AG09309 (cell line): Measurements from ENCODE around the gene EXD2.
"Not testable (repeated sequence)": the region's sequence is repeated elsewhere in the genome, so short reads cannot be mapped to it uniquely, and the experiment has no call there.

ENCODE experiments used
- DNase-seq: peaks from one replicate; pipeline ENCODE4 v3.0.0-alpha.2; 2010; ENCODE audit warnings: low read depth
- H3K4me3 ChIP-seq: 2 replicates; pipeline ENCODE4 v1.5.1; 2011; ENCODE audit warnings: mild to moderate bottlenecking, low read depth, low read length, moderate library complexity; ENCODE audit not compliant: control insufficient read depth
- TF ChIP-seq, protein P1 (sequence below): IDR thresholded peaks from 2 replicates; pipeline ENCODE4 v1.5.1; 2011; ENCODE audit warnings: mild to moderate bottlenecking, low read depth, low read length, inconsistent platforms; ENCODE audit not compliant: insufficient read depth, control insufficient read depth; ENCODE audit errors: missing control alignments

Gene EXD2

DNA sequence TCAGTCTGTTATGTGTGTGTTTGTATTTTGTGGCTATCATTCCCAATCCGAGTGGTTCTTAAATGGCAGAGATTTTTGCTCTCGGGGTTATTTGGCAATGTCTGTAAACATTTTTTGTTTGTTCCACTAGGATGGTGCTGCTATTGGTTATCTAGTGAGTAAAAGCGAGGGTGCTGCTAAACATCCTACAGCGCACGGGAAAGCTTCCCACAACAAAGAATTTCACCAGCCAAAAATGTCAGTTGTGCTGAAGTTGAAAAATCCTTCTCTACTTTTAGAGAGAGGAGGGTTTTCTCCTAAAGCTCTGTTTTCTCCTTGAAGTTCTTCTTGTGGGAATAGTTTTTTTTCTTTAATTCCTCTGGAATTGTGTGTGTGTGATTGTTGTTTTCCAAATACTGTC, 2.4 kb downstream of the EXD2 start:
- TF ChIP-seq, protein P1, sequence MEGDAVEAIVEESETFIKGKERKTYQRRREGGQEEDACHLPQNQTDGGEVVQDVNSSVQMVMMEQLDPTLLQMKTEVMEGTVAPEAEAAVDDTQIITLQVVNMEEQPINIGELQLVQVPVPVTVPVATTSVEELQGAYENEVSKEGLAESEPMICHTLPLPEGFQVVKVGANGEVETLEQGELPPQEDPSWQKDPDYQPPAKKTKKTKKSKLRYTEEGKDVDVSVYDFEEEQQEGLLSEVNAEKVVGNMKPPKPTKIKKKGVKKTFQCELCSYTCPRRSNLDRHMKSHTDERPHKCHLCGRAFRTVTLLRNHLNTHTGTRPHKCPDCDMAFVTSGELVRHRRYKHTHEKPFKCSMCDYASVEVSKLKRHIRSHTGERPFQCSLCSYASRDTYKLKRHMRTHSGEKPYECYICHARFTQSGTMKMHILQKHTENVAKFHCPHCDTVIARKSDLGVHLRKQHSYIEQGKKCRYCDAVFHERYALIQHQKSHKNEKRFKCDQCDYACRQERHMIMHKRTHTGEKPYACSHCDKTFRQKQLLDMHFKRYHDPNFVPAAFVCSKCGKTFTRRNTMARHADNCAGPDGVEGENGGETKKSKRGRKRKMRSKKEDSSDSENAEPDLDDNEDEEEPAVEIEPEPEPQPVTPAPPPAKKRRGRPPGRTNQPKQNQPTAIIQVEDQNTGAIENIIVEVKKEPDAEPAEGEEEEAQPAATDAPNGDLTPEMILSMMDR, result no peak
- DNase-seq, result no peak

DNA sequence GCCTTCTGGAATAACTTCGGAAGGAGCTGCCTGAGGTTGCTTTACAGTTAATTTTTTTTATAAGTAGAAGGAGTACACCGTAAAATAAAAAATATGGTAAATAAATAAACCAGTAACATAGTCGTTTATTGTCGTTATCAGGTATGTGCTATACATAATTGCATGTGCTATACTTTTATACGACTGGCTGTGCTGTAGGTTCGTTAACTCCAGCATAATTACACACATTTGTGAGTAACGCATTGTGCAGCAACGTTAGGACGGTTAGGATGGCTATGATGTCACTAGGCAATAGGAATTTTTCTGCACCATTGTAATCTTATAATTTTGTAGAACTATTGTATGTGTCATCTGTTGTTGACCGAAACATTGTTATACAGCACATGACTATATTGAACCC, 8.5 kb downstream of the EXD2 start:
- DNase-seq, result no peak
- TF ChIP-seq, protein P1, result no peak
- no peak overlapping the region for H3K4me3 ChIP-seq

More for the DNA sequence above, 2.4 kb downstream of the EXD2 start:
- H3K4me3 ChIP-seq, result no peak overlapping the region

DNA sequence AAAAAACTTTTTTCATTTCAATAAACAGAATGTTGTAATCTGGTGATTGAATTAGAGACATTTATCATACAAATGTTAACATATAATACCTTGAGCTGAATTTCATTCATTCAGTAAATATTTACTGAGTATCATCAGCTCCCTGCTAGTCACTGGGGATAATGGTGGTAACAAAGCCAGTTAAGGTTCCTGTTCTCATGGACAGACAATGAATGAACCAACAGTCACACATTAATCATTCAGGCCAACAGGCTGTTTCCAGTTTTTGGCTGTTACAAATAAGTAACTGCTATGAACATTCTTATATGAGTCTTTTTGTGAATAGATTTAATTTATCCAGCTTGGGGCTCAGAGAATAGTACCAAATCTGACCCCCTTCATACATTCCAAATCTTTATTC, 13.5 kb downstream of the EXD2 start:
- no peak for DNase-seq
- TF ChIP-seq, protein P1, result no peak
- no peak overlapping the region for H3K4me3 ChIP-seq

DNA sequence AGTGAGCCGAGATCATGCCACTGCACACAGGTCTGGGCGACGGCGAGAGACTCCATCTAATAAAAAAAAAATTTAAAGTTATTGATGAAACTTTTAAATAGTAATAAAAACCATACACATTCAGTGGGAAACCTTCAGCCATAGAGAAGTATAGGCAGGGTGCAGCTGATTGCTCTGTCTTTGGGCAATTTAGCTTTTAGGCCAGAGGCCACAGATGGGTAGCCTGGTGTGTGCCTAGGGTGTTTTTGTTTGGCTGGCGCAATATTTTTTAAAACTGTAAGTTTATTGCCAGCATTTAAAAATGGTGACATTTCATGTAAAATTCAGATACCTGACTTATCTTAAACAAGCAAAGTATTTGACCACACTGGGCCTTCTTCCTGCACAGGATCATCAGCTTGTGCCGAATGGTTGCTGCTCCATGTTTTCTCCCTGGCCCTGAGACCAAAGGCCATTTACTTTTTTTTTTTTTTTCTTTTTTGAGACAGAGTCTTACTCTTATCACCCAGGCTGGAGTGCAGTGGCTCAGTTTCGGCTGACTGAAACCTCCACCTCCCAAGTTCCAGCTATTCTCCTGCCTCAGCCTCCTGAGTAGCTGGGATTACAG, 16.2 kb downstream of the EXD2 start:
- TF ChIP-seq, protein P1, result no peak
- DNase-seq, result no peak
- H3K4me3 ChIP-seq, result no peak overlapping the region

DNA sequence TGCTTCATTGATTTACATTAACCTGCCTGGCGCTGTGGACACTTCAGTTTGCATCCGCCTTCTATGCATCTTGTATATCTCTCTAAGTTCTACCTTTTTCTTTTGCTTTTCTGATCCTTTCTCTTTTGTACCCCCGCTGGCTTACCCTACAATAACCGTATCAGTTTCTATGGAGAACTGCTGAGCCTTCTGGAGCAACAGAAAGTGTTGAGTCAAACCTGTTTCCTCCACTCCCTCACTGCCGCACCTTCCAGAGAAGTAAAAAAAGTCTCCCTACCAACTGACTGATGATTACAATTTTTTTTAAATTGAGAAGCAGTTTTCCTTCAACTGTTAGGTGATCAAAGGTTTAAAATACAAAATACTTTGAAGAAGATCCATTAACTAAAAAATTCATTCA, 17.4 kb downstream of the EXD2 start:
- TF ChIP-seq, protein P1, result no peak
- no peak for DNase-seq
- H3K4me3 ChIP-seq, result no peak overlapping the region

DNA sequence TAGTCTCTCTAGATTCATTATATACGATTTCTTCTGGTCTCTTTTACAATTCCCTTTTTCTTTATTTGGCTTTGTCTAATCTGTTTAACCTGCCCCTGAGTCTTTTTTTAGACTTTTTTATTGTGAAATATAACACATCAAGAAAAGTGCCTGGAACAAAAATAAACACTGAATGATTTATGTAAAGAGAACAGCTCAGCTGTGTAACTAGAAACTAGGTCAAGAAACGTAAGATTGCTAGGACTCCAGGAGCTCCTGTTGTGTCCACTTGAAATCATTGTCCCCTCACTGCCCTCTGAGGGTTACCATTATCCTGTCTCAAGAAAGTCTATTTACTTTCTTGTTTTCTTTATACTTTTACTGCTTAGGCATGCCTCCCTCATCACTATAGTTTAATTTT, 23.1 kb downstream of the EXD2 start:
- H3K4me3 ChIP-seq, result no peak overlapping the region
- no peak for DNase-seq
- TF ChIP-seq, protein P1, result no peak

DNA sequence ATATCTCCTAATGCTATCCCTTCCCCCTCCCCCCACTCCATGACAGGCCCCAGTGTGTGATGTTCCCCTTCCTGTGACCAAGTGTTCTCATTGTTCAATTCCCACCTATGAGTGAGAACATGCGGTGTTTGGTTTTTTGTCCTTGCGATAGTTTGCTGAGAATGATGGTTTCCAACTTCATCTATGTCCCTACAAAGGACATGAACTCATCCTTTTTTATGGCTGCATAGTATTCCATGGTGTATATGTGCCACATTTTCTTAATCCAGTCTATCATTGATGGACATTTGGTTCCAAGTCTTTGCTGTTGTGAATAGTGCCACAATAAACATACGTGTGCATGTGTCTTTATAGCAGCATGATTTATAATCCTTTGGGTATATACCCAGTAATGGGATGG, 26.4 kb downstream of the EXD2 start:
- not testable (repeated sequence) for DNase-seq, H3K4me3 ChIP-seq
